Renal pelvis (tissue), 4 donors: ENCODE data around the gene MKNK1. TPM values are rescaled to one million over a fixed set of nuclear protein-coding genes. Genes with fewer than 3 reads are reported as not detected.

Source experiments
- DNase-seq: peaks from one replicate; pipeline ENCODE4 v3.0.0-alpha.2; 2013
- polyA plus RNA-seq, 3 donors: library from polyadenylated mRNA; unstranded; fragments of 120-200 nt; gene quantifications; one replicate each; pipeline ENCODE4 v1.2.1, GENCODE V29; 2013; ENCODE audit not compliant: insufficient read length in 3 of 3

Gene MKNK1
- polyA plus RNA-seq, 3 donors = 20.8 to 46.9 (median 42.0) TPM

- DNase-seq = no peak
These were observed 60.1 kb downstream of the MKNK1 start for GRCh38 chr1:46543761-46544560.

GRCh38 chr1:46543382-46543760 is 60.7 kb downstream of the MKNK1 start:
- no peak for DNase-seq

- no peak for DNase-seq
These were observed 64.1 kb downstream of the MKNK1 start for GRCh38 chr1:46539972-46540371.

GRCh38 chr1:46538147-46538546 is 65.9 kb downstream of the MKNK1 start:
- no peak for DNase-seq

DNA sequence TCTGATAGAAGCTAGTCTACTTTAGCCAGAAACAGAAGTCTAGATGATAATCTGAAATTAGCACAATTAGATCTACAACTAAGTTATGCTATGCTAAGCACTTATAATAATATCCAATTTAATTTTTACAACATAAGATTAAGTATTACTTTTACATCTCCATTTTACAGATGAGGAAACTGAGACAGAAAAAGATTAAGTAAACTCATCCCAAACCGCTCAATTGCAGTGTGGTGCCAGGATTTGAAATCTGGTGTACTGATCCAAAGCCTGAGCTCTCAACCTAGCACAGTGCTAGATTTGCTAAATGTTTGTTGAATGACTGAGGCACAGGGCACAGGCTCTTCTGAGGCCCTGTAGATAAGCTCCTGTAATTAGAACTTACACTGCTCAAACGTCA is 66.4 kb downstream of the MKNK1 start:
- no peak for DNase-seq

DNA sequence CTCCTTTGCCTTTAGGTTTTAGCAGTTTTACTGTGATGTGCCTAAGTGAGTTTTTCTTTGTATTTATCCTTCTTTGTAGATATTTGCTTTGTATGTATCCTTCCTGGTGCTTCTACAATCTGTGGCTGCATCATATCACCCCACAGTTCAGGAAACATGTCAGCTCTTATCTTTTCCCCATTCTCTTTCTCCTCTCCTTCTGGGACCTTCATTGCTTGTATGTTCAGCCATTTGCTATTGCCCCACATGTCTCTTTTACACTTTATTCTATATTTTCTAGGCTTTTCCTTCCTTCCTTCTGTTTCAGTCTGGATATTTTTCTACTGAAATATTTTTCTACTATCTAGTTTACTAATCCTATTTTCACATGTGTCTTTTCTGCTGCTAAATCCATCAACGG is 67.5 kb downstream of the MKNK1 start:
- DNase-seq = no peak

DNA sequence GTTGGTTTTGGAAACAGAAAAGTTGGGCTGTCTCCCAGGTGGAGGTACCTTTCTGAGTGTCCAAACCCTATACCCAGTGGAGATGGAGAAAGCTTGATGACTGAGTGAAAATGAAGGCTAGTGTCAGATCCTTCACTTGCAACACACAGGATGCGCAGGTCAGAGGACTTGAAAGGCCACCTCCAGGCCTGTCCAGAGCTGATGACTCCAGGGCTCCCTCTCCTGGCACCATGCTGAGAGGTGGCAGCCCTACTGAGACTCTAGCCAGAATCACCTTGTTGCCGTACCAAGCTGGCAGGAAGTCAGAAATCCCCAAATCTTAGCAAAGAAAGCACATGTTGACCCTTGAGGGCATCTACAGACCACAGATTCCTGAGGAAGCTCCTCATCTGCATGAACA is 69.0 kb downstream of the MKNK1 start:
- no peak for DNase-seq

DNA sequence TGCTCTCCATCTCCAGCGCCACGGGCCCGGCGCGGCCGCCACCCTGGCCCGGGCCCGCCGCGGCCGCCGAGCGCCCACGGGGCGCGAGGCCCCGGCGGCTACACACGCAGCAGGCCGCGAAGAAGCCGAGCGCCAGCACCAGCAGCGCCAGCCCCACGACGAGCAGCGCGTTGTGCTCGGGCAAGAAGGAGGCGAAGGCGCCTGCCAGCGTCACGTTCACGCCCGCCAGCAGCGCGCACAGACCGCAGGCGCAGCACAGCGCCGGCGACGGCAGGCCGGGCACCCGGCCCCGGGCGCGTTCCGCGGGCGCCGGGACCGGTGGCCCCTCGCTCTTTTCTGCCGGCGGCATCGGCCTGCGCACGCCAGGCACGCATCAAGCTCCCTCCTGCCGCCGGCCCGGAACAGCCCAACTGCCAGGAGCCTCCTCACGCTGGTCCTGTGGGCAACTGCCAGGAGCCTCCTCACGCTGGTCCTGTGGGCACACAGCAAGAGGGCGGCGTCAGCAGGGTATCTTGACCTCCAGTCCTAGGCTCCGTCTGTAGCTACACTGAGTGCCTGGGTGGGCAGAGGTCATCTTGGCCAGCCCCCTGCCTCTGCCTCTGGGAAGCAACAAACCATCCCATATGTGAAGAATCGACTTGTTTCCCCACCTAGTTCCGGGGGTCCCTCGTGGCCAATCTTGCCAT is 70.7 kb downstream of the MKNK1 start:
- peak; percentile 24 for DNase-seq

GRCh38 chr1:46532498-46533178 is 71.4 kb downstream of the MKNK1 start:
- peak; percentile 59 for DNase-seq

- DNase-seq = no peak
These were observed 72.0 kb downstream of the MKNK1 start for GRCh38 chr1:46532095-46532494.

DNA sequence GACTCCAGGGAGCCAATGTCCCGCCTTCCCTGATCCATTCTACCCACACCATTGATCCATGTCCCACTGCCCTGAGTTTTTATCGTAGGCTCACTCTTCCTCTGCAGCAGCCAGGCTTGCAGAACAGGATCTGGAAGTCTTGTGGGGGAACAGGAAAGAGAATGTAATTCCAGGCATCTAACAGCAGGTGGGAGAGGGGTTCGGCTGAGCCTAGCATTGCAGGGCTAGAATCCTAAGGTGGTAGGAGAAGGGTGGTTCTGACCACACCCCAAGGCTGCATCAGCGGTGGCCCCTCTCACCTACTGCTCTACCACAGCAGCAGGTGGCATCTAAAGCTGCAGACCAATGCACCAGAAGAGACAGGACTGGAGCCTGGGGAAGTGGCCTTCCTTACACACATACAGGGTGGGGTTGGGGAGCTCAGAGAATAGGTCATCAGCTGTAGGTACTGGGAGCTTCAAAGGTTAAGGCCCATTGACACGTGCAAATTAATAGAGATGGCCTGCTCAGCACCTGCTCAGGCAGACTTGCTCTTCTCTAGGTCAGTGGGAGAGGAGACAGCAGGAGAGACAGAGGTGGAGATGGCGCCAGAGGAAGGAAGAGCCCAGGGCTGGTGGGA is 73.2 kb downstream of the MKNK1 start:
- no peak for DNase-seq

DNA sequence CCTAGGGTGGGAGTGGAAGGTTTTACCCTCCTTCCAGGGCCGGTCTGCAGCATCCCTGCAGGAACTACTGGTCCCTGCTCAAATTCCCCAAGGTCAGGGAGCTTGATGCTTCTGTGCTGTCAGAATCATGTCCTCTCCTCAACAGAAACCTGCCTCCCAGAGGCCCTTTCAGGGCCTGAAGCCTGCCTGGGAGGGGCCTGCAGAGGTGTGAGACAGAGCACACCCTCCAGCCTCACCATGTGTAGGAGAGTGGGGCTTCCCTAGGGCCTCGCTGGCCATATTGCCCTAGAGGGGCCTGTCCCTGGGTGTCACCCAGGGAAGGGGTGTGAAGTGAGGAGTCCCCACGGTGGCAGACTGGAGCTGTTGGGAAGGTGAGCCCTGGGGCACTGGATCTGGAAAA is 73.8 kb downstream of the MKNK1 start:
- no peak for DNase-seq

DNA sequence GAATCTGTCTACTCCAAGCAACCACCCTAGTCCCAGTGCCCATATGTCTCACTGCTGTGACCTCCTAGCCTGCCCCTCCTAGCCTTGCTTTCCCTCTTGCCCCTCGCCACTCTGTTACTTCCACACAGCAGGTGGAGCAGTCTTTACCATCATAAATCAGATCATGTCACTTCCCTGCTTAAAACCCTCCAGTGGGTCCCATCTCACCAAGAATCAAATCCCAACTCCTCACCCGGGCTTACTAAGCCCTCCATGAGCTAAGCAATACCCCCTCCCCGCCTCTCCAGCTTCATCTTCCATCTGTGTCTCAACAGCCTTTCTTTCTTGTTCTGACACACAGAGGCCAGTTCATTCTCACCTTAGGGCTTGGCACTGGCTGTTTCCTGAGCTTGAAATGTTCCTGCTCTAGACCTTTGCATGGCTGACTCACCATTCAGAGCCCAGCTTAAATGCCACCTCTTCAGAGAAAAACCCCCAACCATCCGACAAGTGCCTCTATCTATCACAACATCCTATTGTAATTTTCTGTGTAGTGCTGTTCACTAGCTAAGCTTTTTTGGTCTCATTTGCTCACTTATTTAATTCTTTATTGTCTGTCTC is 74.9 kb downstream of the MKNK1 start:
- no peak for DNase-seq

DNA sequence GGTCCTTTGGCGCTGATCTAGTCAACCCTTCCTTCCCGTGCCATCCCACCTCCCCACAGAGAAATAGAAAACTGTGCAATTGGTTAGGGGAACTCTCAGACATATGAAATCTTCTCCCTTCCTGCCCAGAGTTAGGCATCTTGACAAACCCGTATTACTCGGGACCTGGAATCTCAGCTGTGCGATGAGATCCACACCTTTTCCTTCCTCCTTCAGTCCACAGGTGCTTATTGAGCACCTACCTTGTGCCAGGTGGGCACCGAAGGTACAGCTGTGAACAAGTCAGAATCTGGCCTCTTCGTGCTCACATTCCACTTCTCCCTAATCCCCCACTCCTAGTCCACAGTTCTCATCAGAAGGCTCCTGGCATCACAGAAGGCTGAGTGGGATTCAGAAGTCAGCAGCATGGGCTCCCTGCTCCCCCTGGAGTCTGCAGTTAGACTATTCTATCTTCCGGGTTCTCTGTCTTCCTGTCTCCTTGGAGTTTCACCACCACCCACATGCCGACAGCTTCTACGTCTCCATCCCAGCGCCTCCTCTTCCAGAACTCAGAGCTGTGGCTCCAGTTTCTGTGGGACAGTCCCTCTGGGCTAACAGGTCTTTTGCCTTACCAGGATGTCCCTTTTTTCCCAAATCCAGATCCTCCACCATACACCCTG is 75.6 kb downstream of the MKNK1 start:
- no peak for DNase-seq

GRCh38 chr1:46527474-46528296 is 76.4 kb downstream of the MKNK1 start:
- DNase-seq = peak; percentile 52

DNA sequence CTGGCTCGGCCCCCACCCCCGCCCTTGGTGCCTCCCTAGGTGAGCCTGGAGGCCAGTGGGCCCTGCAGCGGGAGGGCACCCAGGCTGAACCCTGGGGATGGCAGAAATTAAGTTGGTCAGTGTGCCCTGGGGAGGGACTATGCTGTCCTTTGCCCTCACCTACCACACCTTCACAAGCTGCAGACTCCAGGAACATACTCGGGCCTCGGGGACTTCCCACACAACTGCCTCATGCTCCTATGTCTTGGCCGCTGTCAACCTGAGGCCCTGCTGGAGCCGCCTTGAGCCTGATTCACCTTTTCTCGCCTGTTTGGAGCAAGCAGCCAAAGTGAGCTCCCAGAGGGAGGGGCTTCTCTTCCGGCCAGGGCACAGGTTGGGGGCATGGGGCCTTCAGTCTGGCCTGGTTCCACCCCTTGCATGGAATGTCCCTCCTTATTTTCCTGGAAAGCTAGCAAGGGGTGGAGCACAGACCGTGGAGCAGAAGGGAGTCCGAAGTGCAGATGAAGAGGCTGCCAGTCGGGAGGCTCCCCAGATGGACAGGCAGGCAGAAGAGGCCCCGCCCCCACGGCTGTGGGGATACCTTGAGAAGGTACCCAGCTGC is 77.3 kb downstream of the MKNK1 start:
- DNase-seq = peak; percentile 23

DNA sequence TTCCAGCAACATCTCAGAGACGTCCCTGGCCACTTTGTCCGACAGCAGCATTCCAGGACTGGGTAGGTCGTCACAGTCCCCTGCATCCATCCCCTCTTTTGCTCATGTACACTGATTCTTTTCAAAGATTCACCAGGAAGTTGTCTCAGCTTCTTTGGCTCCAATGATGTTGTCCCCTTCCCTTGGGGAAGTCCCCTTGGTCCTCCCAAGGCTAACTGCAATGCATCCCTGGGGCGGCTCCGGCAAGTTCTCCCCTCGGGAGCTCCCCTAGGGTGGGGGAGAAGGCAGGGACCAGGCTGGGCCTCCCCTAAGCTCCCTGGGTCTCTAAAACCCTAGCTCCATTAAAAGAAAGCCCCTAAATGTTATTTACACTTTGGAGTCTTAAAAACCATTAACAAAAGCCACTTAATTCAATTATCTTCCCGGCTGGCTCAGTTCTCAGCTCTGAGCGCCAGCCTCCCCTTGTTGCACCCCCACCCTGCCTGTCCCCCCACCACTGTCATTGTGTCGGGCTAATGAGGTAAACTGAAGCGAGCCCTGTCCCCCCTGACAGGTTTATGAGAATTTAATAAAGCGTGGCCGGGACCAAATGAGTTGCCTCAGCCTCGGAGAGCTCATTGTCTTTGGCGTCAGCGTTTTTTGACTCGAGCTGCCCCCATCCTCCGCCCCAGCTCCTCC is 77.9 kb downstream of the MKNK1 start:
- peak; percentile 68 for DNase-seq

DNA sequence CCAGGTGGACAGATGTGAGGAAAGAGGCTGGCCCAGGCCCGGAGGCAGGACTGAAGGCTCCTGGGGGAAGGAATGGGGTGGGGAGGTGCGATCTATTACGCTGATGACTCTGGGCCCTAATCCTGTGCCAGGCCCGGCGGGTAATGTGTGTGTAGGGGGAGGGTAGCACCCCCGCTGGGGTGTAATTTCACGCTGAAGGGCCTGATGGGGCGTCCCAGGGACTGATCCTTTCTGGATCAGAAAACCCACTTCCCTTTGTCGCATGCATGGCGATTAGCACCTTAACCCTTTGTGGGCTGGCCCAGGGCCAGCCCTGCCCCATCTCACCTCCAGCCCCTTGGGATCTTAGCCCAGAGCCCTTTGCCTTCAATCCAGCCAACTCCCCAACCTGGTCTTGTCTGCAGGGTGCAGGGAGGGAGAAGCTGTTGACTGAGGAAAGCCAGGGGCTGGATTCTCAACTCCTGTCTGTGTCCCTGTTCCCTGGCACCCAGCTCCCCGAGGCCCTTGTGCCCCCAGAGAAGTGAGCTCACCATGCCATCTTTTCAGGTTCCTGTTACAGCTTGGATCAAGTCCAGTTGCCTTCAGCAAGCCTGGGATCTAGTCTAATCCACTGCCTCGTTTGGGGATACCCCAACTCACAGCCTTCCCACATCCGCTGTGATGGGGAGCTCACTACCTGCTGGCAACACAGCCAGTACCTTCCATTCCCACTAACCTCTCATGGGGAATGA is 78.7 kb downstream of the MKNK1 start:
- DNase-seq = no peak

DNA sequence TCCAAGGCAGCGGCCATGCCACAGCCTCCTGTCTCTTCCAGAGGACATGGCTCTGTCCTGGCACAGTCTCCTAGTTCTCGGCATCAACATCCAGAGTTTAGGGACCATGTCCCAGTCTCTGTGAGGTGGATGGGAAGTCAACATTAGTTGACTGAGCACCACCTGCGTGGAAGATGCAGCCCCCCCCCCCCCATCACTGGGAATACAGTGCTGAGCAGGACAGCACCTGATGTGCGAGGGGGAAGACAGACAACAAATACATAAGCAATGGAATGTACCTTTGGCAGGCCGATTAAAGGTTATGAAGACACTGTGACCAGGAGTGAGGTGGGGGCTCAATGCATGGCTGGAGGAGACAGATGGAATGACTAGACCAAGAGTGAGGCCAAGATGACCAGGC is 79.2 kb downstream of the MKNK1 start:
- DNase-seq = no peak
